HepG2 (cell line): ENCODE data around the gene NFIL3. TPM values are rescaled to one million over a fixed set of nuclear protein-coding genes. Genes with fewer than 3 reads are reported as not detected.

Experiments
- polyA plus RNA-seq, 8 experiments: library from polyadenylated mRNA; depleted of rRNA in 3 of 8; stranded (reverse) in 7 of 8; unstranded in 1 of 8; fragments of >200 nt; fragmentation: Illumina TruSeq in 4 of 8; extraction: Trizol in 4 of 8; gene quantifications; 2 replicates each; pipeline versions ENCODE4 v1.2.1 to v1.2.3, GENCODE V29; 2011 to 2016; ENCODE audit warnings: low read depth in 4 of 8, missing spikeins in 1 of 8, mixed read lengths in 1 of 8; ENCODE audit not compliant: insufficient read depth in 1 of 8
- total RNA-seq, 5 experiments: library from RNA; depleted of rRNA; stranded (reverse); fragments of >200 nt; fragmentation: Illumina TruSeq; extraction: Trizol; gene quantifications; 2 replicates each; pipeline ENCODE4 v1.2.3, GENCODE V29; 2016; ENCODE audit warnings: low read depth in 1 of 5

NFIL3 gene
- total and polyA plus RNA-seq, 2 of the 13 experiments (the other 11 are each of a cell fraction or from before 2014, with no cell fraction given): 46.6 to 54.2 TPM

Other genes starting within 250 kb of the NFIL3 start
- 31.9 and 35.7 TPM in 2 replicates for gene AUH, start 61.9 kb downstream of the NFIL3 start, total RNA-seq (2016; rRNA removed; fragmentation: Illumina TruSeq; extraction: Trizol)
- 20.7 and 25.8 TPM in 2 replicates for gene AUH, start 61.9 kb downstream of the NFIL3 start, polyA plus RNA-seq (2011; rRNA removed)